ENCODE data around the gene DNASE1L2. TPM values are rescaled to one million over a fixed set of nuclear protein-coding genes. Genes with fewer than 3 reads are reported as not detected.
"Not testable (repeated sequence)": the region's sequence is repeated elsewhere in the genome, so short reads cannot be mapped to it uniquely, and the experiment has no call there.

DNASE1L2 gene
- total RNA-seq, 1 donor from 2014 or later, result 0.40 TPM

DNA sequence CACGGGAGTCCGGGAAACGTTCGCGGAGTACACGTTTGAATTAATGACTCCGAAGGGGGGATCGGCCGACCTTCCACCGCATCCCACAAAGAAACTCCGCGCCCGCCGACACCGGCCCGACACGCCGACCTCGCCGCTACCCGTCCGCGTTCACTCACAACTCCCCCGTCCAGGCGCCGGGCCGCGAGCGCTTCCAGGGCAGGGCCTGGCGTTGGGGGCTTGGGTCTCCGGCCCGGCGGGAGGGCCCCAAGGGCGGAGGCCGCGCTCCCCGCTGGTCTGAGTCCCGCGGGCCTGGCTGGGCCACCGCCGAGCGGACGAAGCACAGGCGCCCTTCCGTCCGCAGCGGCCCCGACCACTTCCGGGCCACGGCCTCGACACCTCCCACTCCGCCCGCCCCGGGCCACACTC is 31.3 kb downstream of the DNASE1L2 start:
- not testable (repeated sequence) for DNase-seq (ENCODE audit: low read depth in 2 of 2)

DNA sequence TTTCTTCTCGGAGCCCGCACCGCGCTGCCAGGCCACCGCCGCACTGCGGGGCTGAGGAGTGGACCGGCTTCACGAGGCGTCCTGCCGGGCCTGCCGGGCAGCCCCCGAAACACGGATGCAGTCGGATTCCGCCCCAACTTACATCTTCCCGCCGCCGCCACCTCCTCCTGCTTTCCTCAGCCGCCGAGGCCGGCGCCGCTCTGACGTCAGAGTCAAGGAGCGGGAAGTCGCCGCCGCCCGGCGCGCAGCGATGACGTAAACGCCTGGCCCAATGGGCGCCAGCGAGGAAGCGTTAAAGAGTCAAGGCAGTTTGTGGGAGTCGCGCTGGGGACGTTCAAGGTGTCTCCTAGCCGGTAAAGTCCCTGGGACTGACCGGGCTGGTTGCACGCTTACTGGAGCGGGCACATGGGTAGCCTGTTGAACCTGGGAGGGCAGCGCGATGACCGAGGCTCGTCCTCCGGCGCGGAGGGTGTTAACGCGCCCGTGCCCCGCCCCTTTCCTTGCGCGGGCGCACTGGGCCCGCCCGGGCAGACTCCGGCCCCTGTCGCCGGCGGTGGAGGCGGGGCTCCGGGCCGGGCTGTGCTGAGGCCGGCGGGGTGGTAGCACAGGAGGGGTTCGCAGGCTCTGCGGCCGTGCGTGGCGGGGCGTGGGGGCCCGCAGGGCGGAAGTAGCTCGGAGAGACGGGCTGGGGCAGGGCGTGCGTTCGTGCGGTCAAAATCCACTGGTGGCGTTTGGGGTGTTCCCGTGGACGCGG is 31.8 kb downstream of the DNASE1L2 start, which contains the start of gene RNPS1:
Gene RNPS1, minus strand, starts transcription at position 214 of the 754 bp plus-strand sequence. CDS start 3,483 bp downstream, outside the sequence.
- DNase-seq (ENCODE audit: low read depth in 2 of 2), result peak; percentile 97

- DNase-seq (ENCODE audit: low read depth in 2 of 2), result no peak
Observed at GRCh38 chr16:2270070-2270462, 33.8 kb downstream of the DNASE1L2 start.

- DNase-seq (ENCODE audit: low read depth in 2 of 2), result no peak
Observed at GRCh38 chr16:2270588-2271470, 34.6 kb downstream of the DNASE1L2 start.

DNA sequence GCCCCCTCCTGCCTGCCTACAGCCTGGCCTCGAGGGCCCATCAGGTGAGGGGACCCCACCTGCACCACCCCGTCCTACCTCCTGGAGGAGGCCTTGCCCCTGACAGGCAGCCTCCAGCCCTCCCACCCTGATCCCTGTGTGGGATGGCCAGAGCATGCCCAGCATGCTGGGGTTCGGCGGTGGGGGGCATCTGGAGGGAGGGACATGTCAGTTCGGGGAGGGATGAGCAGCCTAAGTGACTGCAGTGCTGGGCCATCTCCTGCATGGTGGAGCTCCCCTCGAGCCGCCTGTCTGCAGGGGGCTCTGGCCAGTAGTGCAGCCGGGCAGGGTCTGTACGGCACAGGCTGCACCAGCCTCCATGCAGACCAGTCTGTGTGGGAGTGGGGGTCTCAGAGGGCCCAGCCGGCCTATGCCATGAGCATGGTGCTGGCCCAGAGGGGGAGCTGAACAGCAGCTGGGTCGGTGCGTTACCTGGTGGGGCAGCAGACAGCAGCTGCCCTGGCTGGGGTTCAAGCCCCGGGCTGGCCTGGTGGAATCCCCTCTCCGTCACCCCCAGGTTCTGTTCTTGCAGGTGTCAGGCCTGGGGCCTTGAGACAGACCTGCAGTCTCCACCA is 35.7 kb downstream of the DNASE1L2 start:
- DNase-seq (ENCODE audit: low read depth in 2 of 2), result no peak

DNA sequence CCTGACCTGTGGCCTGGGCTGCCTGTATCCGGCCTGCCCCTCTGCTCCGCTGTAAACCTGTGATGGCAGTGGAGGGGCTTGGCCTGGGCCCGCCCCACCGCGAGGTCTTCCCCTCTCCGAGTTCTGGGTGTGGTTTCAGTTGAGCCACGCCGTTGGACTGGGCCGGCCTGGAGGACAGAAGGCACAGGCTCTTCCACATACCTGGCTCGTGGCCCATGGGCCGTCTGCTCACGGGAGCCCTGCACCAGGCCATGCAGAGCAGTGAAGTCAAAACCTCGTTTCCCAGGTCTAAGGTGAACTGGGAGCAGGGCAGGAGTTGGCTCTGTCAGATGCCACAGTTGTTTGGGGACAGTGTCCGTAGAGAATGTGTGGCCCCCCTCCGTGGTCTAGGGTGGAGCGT is 37.2 kb downstream of the DNASE1L2 start:
- no peak for DNase-seq (ENCODE audit: low read depth in 2 of 2)

DNA sequence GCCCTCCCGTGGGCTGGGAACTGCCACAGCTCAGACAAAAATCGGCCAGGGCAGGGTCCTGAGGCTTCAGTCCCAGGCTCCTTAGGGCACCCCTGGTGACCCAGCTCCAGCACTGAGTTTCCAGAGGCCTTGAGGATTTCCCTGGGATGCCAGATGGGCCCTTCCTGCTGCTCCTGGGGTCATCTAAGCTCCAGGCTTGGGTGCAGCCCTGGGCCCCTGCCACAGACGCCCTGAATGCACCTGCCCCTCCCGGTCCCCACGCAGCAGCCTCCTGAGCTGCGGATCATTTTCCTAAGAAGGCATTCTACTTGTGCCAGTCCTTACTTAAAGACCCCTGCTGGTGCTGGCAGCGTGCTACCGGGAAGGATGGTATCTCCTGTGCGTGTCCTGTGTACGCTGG is 37.7 kb downstream of the DNASE1L2 start:
- DNase-seq (ENCODE audit: low read depth in 2 of 2), result no peak

DNA sequence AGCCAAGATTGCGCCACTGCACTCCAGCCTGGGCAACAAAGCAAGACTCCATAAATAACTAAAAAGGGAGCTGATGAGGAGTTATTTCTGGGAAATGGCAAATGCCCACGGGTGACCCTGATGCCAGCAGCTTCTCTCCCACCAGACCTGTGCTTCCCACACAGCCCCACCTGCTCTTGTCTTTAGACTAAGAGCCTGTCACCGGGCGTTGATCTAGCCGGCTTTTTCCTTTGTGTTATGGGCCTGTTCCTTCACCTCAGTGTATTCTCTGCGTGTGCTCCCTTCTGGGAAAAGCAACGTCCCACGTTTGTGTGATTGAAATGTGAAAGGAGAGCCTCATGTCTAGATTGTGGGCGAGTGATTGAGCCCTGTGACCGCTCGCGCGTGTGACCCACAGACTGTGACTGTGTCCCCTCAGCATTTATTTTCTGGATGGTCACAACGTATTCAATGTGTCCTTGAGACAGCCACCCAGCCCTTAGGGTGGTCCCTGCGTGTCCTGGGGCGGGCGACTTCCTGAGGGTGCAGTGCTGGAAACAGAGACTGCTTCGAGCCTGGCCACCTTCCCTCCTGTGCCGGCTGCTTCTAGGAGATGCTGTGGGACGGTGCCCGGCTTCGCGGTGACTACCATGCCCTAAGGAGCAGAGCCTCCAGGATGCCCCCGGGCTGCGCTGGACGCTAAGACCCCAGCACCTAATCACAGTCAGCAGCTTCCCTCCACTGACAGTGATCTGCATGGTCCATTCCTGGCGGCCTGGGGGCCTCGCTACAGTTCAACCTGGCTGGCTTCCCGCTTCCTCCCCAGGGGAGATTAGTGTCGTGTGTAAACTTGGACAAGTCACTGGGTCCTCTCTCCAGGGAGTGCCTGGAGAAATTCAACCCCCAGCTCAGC is 39.5 kb downstream of the DNASE1L2 start:
- no peak for DNase-seq (ENCODE audit: low read depth in 2 of 2)

- no peak for DNase-seq (ENCODE audit: low read depth in 2 of 2)
Observed at GRCh38 chr16:2276368-2277195, 40.3 kb downstream of the DNASE1L2 start.

- DNase-seq (ENCODE audit: low read depth in 2 of 2), result no peak
Observed at GRCh38 chr16:2277466-2278271, 41.4 kb downstream of the DNASE1L2 start.

DNA sequence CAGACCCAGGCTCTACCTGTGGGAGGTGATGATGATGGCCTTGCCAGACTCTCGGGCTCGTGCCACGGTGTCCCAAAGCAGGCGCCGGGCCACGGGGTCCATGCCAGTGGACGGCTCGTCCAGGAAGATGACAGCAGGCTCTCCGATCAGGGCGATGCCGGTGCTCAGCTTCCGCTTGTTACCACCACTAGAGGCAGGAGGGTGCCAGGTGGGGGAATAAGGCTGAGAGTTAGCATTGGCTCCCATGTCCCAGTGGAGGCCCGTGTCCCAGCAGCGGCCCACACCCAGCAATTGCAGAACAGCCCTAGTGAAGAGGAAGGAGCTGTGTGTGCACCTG is 42.0 kb downstream of the DNASE1L2 start:
- DNase-seq (ENCODE audit: low read depth in 2 of 2), result no peak

GRCh38 chr16:2278956-2279800 is 42.9 kb downstream of the DNASE1L2 start:
- DNase-seq (ENCODE audit: low read depth in 2 of 2), result no peak

DNA sequence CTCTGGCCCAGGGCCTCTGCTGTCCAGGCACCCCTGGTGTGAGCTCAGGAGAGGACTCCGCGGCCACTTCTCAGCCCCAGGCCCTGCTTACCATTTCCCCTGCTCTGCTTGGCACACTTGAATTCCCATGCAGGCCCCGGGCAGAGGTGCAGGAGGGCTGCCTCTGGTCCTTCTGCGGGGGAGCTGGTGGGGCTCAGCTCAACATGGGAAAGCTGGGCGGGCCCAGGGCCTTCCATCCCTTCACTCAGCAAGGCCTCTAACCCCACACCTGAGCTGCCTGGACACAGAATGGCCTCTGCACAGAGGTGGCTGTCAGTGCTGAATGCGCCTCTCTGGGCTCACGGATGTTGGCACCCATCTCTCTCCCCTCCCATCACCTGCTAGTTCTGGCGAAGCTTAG is 44.2 kb downstream of the DNASE1L2 start:
- no peak for DNase-seq (ENCODE audit: low read depth in 2 of 2)

GRCh38 chr16:2280981-2281542 is 44.8 kb downstream of the DNASE1L2 start:
- no peak for DNase-seq (ENCODE audit: low read depth in 2 of 2)

DNA sequence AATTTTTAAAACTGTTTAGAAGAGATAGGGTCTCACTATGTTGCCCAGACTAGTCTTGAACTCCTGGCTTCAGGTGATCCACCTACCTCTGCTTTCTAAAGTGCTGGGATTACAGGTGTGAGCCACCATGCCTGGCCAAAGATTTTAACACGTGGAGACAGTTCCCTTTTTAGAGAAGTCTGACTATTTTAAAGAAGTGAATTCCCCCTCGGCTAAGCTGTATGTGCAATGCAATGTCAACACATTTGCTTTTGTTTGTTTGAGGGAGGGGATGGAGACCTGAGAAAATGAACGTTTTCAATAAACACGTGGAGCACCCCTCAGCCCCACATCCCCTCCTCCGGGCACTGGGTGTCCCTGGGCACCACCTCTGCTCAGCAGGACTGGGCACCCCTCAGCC is 46.0 kb downstream of the DNASE1L2 start:
- no peak for DNase-seq (ENCODE audit: low read depth in 2 of 2)

DNA sequence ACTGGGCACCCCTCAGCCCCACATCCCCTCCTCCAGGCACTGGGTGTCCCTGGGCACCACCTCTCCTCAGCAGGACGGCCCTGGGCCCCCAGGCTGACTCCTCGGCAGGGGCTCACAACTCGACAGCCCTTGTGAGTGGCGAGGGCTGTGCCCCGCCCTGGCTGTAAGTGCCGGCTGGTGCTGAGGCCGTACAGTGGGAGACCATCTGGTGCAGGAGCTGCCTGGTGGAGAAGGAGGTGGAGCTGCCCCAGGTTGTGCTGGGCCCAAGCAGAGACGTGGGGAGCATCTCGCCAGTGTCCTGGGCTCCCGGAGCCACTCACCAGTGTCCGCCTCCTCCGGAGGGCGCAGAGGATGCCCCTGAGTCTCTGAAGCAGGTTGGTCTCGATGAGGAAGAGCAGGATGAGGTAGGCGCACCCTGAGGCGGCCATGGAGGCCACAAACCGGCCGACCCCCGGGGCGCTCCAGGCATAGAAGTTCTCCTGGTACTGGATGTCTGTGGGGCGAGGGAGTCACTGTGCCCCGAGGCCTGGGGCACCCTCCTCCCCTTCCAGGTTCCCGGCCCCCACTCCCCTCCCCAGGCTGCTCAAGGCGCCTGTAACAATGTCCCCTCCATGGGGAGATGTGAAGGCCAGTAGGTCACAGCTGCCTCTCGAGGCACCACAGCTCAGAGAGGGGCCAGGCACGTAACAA is 46.8 kb downstream of the DNASE1L2 start:
- no peak for DNase-seq (ENCODE audit: low read depth in 2 of 2)

- no peak for DNase-seq (ENCODE audit: low read depth in 2 of 2)
Observed at GRCh38 chr16:2284001-2284770, 47.9 kb downstream of the DNASE1L2 start.

Measured in lung microvascular endothelial cell (primary cell).